Measurements from ENCODE around the gene PDCL3.

The PDCL3 gene

DNA sequence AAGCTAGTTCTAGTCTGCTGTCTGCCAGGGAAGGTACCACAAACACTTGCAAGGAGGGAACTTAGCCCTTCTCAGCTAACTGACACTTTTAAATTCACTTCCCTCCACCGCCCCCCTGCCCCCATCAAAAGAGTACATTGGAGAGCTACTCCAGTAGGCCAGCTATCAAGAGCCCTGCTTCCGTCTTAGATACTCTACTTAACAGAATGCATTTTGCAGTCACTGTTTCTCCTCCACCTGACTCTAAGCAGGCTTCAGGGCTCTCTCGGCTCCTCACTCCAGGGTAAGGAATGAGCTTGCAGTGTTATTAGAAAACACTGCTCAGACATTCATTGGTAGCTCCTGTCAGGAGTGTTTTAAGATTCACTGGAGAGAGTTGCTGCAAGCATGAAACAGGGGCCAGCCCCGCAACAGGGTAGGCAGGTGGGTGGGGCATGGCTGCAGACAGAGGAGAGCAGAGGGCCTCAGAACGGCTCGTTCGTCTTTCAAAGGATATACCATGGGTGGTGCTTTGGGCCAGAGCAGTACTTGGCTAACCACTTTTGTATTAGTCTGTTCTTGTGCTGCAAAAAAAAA lies 35.3 kb upstream of the PDCL3 start:
- Histone ChIP-seq H3K4me3 (ENCODE audit: low read depth, low read length) (no peak overlapping the region), H3K79me1 (ENCODE audit: low read length) (no peaks in the 10 kb centered on the region), H3K79me2 (ENCODE audit: control insufficient read depth, insufficient read depth, low read length, poor library complexity) (no peaks in the 10 kb centered on the region), H3K9me3 (ENCODE audit: insufficient read depth, low read depth, low read length) (no peaks in the 10 kb centered on the region), H4K12ac (ENCODE audit: low read depth, low read length) (no peak overlapping the region), H3K27me3 (ENCODE audit: insufficient read depth, low read length) (no peaks in the 10 kb centered on the region), H4K91ac (ENCODE audit: low read depth, low read length) (no peak overlapping the region), H2BK12ac (ENCODE audit: low read length) (no peak overlapping the region), H4K8ac (ENCODE audit: low read depth, low read length) (no peak overlapping the region), H2AFZ (ENCODE audit: insufficient read depth, low read length, poor library complexity) (no peak overlapping the region), H3K4ac (ENCODE audit: low read depth, low read length) (no peak overlapping the region), H3K18ac (ENCODE audit: low read length) (no peak overlapping the region), H3K9ac (ENCODE audit: low read length) (no peak overlapping the region), H2BK5ac (ENCODE audit: low read depth, low read length, poor library complexity) (no peak overlapping the region), H3K14ac (ENCODE audit: low read length) (no peak overlapping the region), H2AK5ac (ENCODE audit: low read length) (no peak overlapping the region), H3K4me1 (ENCODE audit: control insufficient read depth in 1 of 2, insufficient read depth in 2 of 2, low read length in 2 of 2) (no peaks in the 10 kb centered on the region), H3K23ac (ENCODE audit: low read length) (no peak overlapping the region), H3K36me3 (ENCODE audit: control insufficient read depth in 1 of 2, insufficient read depth in 2 of 2, low read length in 2 of 2) (no peaks in the 10 kb centered on the region), H2BK120ac (ENCODE audit: insufficient read depth, low read length, poor library complexity) (no peak overlapping the region), H3K27ac (ENCODE audit: low read depth, low read length) (no peak overlapping the region), H3K4me2 (ENCODE audit: low read length) (no peak overlapping the region)
- DNase-seq, result no peak
- no CpG with 5 or more reads among the region's 7 CpGs for WGBS (ENCODE audit: extremely low coverage, insufficient coverage, insufficient read length)

DNA sequence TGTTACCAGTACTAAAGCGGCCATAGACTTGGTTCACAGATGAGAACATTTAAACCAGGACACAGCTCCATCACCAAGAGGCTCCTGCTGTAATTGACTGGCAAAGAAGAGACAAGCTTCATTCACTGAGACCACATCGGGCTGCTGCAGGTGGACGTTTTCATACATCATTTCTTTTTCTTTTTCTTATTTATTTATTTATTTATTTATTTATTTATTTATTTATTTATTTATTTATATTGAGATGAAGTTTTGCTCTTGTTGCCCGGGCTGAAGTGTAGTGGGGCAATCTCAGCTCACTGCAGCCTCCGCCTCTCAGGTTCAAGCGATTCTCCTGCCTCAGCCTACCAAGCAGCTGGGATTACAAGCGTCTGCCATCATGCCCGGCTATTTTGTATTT lies 33.6 kb upstream of the PDCL3 start:
- no peaks in the 10 kb centered on the region for H3K27me3 ChIP-seq (ENCODE audit: insufficient read depth, low read length)
- H3K9ac ChIP-seq (ENCODE audit: low read length), result no peak overlapping the region
- no peak overlapping the region for H2BK5ac ChIP-seq (ENCODE audit: low read depth, low read length, poor library complexity)
- H3K79me1 ChIP-seq (ENCODE audit: low read length), result no peaks in the 10 kb centered on the region
- WGBS (ENCODE audit: extremely low coverage, insufficient coverage, insufficient read length), result no CpG with 5 or more reads among the region's 8 CpGs
- H3K23ac ChIP-seq (ENCODE audit: low read length), result no peak overlapping the region
- H3K18ac ChIP-seq (ENCODE audit: low read length), result no peak overlapping the region
- no peak overlapping the region for H2AFZ ChIP-seq (ENCODE audit: insufficient read depth, low read length, poor library complexity)
- H3K27ac ChIP-seq (ENCODE audit: low read depth, low read length), result no peak overlapping the region
- no peak overlapping the region for H3K4ac ChIP-seq (ENCODE audit: low read depth, low read length)
- H3K14ac ChIP-seq (ENCODE audit: low read length), result no peak overlapping the region
- no peak overlapping the region for H3K4me2 ChIP-seq (ENCODE audit: low read length)
- H4K91ac ChIP-seq (ENCODE audit: low read depth, low read length), result no peak overlapping the region
- DNase-seq, result no peak
- H3K36me3 ChIP-seq (ENCODE audit: control insufficient read depth in 1 of 2, insufficient read depth in 2 of 2, low read length in 2 of 2), result no peaks in the 10 kb centered on the region
- no peak overlapping the region for H4K12ac ChIP-seq (ENCODE audit: low read depth, low read length)
- H2BK120ac ChIP-seq (ENCODE audit: insufficient read depth, low read length, poor library complexity), result no peak overlapping the region
- H3K9me3 ChIP-seq (ENCODE audit: insufficient read depth, low read depth, low read length), result no peaks in the 10 kb centered on the region
- H4K8ac ChIP-seq (ENCODE audit: low read depth, low read length), result no peak overlapping the region
- H3K4me3 ChIP-seq (ENCODE audit: low read depth, low read length), result no peak overlapping the region
- no peaks in the 10 kb centered on the region for H3K4me1 ChIP-seq (ENCODE audit: control insufficient read depth in 1 of 2, insufficient read depth in 2 of 2, low read length in 2 of 2)
- H3K79me2 ChIP-seq (ENCODE audit: control insufficient read depth, insufficient read depth, low read length, poor library complexity), result no peaks in the 10 kb centered on the region
- H2BK12ac ChIP-seq (ENCODE audit: low read length), result no peak overlapping the region
- no peak overlapping the region for H2AK5ac ChIP-seq (ENCODE audit: low read length)

DNA sequence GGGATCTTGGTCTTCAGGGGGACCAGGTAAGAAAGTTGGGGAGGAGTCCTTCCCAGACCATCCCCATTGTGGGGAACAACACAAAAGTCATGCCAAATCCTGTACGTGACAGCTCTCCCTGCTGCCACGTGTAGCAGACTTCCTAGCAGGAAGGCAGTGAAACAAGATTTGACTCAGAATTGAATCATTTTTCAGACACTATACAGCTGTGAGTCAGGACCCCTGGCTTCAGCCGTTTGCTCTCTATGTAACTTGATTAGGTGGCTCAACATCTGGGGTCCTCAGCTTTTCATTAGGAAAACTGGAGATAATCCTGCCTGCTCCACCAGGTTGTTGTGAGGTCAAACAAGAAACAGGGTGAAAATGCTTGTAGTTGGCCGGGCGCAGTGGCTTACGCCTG lies 32.9 kb upstream of the PDCL3 start:
- Histone ChIP-seq H2BK5ac (ENCODE audit: low read depth, low read length, poor library complexity) (no peak overlapping the region), H3K9me3 (ENCODE audit: insufficient read depth, low read depth, low read length) (no peaks in the 10 kb centered on the region), H2AFZ (ENCODE audit: insufficient read depth, low read length, poor library complexity) (peak overlapping the region; percentile 10), H4K8ac (ENCODE audit: low read depth, low read length) (no peak overlapping the region), H3K4me1 (ENCODE audit: control insufficient read depth in 1 of 2, insufficient read depth in 2 of 2, low read length in 2 of 2) (no peaks in the 10 kb centered on the region), H3K79me2 (ENCODE audit: control insufficient read depth, insufficient read depth, low read length, poor library complexity) (no peaks in the 10 kb centered on the region), H3K18ac (ENCODE audit: low read length) (no peak overlapping the region), H4K91ac (ENCODE audit: low read depth, low read length) (no peak overlapping the region), H3K4me3 (ENCODE audit: low read depth, low read length) (no peak overlapping the region), H2BK120ac (ENCODE audit: insufficient read depth, low read length, poor library complexity) (no peak overlapping the region), H3K27ac (ENCODE audit: low read depth, low read length) (no peak overlapping the region), H2BK12ac (ENCODE audit: low read length) (no peak overlapping the region), H4K12ac (ENCODE audit: low read depth, low read length) (no peak overlapping the region), H3K27me3 (ENCODE audit: insufficient read depth, low read length) (no peaks in the 10 kb centered on the region), H3K36me3 (ENCODE audit: control insufficient read depth in 1 of 2, insufficient read depth in 2 of 2, low read length in 2 of 2) (no peaks in the 10 kb centered on the region), H3K79me1 (ENCODE audit: low read length) (no peaks in the 10 kb centered on the region), H3K4me2 (ENCODE audit: low read length) (no peak overlapping the region), H3K4ac (ENCODE audit: low read depth, low read length) (no peak overlapping the region), H3K23ac (ENCODE audit: low read length) (no peak overlapping the region), H3K9ac (ENCODE audit: low read length) (no peak overlapping the region), H2AK5ac (ENCODE audit: low read length) (no peak overlapping the region), H3K14ac (ENCODE audit: low read length) (no peak overlapping the region)
- WGBS (ENCODE audit: extremely low coverage, insufficient coverage, insufficient read length), result no CpG with 5 or more reads among the region's 6 CpGs
- DNase-seq, result no peak

DNA sequence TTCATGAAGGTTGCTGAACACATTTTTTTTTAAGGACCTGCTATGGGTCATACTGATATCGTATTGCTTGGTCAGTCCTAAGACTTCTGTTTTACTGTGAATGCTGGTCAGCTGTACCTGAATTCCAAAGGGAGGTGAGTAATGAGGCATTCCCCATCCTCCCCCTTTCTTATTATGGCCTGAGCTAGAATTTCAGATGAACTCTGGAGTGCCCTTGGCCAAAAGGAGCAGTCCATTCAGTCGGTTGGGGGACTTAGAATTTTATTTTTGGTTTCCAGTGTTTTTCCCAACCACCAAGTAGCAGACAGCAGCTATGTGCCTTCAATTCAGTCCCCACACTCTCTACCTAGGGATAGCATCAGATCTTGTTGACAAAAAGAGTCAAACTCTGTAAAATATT lies 26.9 kb upstream of the PDCL3 start:
- H4K91ac ChIP-seq (ENCODE audit: low read depth, low read length), result no peak overlapping the region
- no peak overlapping the region for H3K18ac ChIP-seq (ENCODE audit: low read length)
- H2BK12ac ChIP-seq (ENCODE audit: low read length), result no peak overlapping the region
- no peaks in the 10 kb centered on the region for H3K9me3 ChIP-seq (ENCODE audit: insufficient read depth, low read depth, low read length)
- H3K36me3 ChIP-seq (ENCODE audit: control insufficient read depth in 1 of 2, insufficient read depth in 2 of 2, low read length in 2 of 2), result no peaks in the 10 kb centered on the region
- H4K8ac ChIP-seq (ENCODE audit: low read depth, low read length), result no peak overlapping the region
- H3K9ac ChIP-seq (ENCODE audit: low read length), result no peak overlapping the region
- no peak overlapping the region for H2AK5ac ChIP-seq (ENCODE audit: low read length)
- H3K27me3 ChIP-seq (ENCODE audit: insufficient read depth, low read length), result no peaks in the 10 kb centered on the region
- H3K79me2 ChIP-seq (ENCODE audit: control insufficient read depth, insufficient read depth, low read length, poor library complexity), result no peaks in the 10 kb centered on the region
- no CpG with 5 or more reads among the region's 2 CpGs for WGBS (ENCODE audit: extremely low coverage, insufficient coverage, insufficient read length)
- H3K14ac ChIP-seq (ENCODE audit: low read length), result no peak overlapping the region
- no peak overlapping the region for H3K4me3 ChIP-seq (ENCODE audit: low read depth, low read length)
- no peak overlapping the region for H3K23ac ChIP-seq (ENCODE audit: low read length)
- H3K4ac ChIP-seq (ENCODE audit: low read depth, low read length), result no peak overlapping the region
- H2AFZ ChIP-seq (ENCODE audit: insufficient read depth, low read length, poor library complexity), result no peak overlapping the region
- H2BK120ac ChIP-seq (ENCODE audit: insufficient read depth, low read length, poor library complexity), result no peak overlapping the region
- H3K27ac ChIP-seq (ENCODE audit: low read depth, low read length), result no peak overlapping the region
- DNase-seq, result peak; percentile 7 to 41
- H3K79me1 ChIP-seq (ENCODE audit: low read length), result no peaks in the 10 kb centered on the region
- no peak overlapping the region for H2BK5ac ChIP-seq (ENCODE audit: low read depth, low read length, poor library complexity)
- H3K4me2 ChIP-seq (ENCODE audit: low read length), result no peak overlapping the region
- no peak overlapping the region for H4K12ac ChIP-seq (ENCODE audit: low read depth, low read length)
- H3K4me1 ChIP-seq (ENCODE audit: control insufficient read depth in 1 of 2, insufficient read depth in 2 of 2, low read length in 2 of 2), result no peaks in the 10 kb centered on the region
